HG02938 (cell line): ENCODE data around the gene SNX9.
"Not testable (repeated sequence)": the region's sequence is repeated elsewhere in the genome, so short reads cannot be mapped to it uniquely, and the experiment has no call there.

ENCODE experiments used
- ATAC-seq: cut with Tn5 transposase; IDR thresholded peaks from one replicate; pipeline ENCODE4 v1.9.1; 2021; ENCODE audit warnings: mild to moderate bottlenecking, moderate library complexity; ENCODE audit not compliant: unreplicated experiment

The SNX9 gene

DNA sequence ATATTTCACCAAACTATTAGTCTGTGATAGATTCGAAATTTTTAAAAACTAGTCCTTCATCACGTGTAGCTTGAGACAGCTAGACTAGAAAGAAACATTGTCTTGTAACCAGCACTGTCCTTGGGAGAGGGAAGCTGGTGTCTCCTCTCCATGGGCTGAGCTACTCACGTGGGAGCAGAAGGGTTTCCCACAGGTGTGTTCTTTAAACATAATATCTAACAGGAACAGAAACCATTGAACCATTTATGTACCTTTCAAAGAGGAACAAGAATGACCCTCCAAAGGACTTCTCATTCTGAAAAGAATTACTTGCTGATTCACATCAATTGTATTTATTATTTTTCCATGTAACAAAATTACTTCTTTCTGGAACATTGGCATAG is 86.2 kb downstream of the SNX9 start:
- ATAC-seq = no peak

DNA sequence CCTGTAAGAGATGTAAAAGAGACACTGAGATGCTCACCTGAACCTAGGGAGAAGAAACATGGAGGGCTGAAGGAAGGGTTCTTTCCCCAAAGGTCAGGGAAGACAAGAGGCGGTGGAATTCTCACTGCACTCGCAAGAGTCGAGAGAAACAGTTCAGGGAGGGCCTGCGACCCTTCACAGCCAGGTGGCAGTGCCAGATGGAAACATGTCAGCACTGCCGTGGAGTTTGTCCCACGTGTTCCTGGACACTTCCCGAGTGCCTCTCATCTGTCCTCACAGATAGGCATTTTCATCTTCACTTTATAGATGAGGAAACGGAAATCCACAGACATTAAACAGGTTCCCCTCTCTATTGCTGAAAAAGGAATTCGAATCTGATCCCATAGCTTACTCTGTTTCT is 88.2 kb downstream of the SNX9 start:
- ATAC-seq = no peak

DNA sequence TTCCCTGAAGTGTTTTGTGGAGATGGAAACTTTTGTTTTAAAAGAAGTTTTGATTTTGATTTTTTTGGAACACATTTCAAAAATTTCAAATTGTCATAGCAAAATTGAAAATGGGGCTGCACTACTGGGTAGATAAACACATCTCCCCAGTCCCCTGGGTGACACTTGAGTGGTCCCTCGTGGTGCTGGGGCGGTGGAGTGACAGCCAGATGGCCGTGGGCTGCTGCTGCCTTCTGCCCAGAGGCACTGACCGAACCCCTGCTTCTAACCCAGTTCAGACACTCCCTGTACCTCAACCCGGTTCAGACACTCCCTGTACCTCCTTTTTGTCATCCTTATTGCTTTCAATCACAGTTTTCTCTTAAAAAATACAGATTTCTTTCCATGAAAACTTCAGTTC is 88.7 kb downstream of the SNX9 start:
- no peak for ATAC-seq

DNA sequence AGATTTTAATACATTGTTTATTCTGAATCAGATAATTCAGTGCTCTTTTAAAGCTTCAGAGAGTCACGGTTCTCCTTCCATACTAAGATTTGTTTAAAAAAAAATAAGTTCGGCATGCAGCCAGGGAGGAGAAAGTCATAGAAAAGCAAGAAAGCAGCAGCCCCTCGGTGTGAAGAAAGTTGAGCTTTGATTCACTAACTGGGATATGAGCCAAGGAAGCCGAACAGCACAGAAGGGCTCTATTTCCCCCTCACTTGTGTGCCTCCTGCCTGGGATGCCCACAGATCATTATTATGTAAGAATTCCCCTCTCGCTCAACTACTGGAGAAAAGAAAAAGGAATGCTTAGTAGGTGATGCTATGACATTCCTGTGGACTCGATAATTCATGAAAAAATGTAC is 89.3 kb downstream of the SNX9 start:
- no peak for ATAC-seq

DNA sequence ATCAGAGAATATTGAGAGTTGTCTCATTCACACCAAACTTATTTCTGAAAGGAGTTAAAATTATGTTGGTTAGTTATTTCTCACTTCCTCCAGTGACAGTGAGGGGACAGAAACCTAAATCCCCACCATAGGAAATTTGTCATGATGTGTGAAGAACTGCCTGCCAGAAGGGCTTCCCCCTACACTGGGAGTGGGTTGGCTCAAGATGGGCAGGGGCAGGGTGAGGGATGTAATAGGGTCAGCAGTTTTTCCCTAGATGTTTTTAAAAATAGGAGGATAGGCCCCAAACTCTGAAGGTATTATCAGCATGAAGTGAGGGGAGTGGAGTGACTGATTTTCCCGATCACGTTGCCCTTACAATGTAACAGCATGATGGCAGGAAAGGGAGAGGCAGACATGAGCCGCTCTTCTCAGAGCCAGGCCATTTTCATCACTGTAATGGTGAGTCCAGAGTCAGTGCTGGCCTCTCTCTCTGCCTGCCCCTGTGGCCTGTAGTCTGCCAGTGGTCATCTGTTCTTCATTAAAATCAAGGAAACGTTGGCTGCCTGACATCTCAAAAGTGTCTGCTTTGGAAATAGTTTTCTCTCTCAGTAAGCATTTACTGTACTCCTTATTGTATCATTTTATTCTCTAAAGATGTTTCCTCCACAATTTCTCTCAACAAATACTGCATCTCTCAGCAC is 98.8 kb downstream of the SNX9 start:
- no peak for ATAC-seq

DNA sequence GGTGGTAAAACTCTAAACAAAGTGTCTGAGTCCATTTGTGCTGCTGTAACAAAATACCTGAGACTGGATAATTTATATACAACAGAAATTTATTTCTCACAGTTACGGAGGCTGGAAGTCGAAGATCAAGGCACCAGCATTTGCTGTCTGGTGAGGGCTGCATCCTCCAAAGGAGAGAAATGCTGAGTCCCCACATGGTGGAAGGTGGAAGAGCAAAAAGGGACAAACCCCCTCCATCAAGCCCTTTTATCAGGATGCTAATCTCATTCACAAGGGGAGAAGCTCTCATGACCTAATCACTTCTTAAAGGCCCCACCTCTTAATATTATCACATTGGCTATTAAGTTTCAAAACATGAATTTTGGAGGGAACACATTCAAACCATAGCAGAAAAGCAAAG is 102.7 kb downstream of the SNX9 start:
- ATAC-seq = no peak

DNA sequence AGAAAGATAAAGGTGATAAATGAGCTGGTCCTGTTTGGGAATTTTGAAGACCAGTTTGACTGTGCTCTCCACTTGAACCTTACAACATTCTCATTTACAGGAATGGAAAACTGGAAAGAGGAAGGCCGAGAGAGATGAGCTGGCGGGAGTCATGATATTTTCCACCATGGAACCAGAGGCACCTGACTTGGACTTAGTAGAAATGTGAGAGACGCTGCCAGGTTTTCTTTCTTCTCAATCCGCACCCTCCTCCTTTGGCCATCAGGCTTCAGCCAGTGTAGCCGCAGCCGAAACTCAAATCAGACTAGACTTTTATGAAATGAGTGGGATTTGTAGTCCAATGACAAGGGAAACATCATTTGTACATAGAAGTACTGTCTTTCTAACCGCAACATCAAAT is 104.0 kb downstream of the SNX9 start:
- ATAC-seq = no peak

DNA sequence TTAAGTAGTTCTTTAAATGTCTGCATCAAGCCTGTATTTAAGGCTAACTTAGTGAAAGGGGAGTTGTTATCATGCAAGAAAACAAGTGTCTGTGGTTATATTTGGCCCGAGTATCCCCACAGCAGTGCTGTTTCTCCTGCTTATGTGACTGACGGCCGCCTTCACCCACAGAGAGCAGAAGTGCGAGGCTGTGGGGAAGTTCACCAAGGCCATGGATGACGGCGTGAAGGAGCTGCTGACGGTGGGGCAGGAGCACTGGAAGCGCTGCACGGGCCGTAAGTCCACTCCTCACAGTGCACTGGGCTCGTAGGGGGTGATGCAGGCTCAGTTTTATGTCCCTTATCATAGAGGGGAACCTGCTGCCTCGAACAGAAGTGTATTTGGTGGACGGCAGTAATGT is 105.4 kb downstream of the SNX9 start:
- no peak for ATAC-seq

DNA sequence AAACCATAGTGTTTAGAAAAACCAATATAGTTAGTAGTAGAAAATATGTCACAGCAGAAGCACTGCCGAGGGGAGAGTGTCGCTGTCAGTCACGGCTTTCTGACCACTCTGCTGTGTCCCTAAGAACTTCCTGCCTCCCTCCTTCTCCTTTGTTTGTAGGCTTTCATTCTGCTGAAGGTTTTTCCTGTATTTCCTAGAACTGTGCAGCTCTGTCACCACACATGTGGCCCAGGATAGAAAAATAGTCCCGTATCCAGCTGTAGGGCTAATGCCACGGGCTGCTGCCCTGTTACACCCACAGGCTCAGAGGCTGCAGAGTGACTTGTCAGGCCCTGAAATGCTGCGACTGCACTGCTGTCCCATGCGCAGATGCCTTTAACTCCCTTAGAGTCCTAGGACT is 106.0 kb downstream of the SNX9 start:
- ATAC-seq = no peak

DNA sequence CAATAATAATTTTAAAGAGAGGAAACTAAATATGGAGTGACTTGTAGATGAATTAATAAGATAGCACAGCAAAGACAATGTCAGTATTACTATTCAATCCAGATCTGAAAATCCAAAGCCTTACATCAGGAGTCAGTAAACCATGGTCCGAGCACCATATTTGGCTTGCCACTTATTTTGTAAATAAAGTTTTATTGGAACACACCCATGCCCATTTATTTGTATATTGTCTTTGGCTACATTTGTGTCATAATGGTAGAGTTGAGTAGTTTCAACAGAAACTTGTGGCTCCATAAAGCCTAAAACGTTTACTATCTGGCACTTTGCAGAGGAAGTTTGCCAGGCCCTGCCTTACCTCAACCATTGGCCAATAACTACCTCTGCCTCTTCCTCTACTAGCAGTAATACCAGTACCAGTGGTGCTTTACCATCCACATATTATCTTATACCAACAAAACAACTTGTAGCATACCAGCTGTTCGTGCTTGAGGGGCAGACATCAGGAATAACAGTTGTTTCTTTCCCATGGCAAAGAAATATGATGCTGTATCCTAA is 106.8 kb downstream of the SNX9 start:
- ATAC-seq = no peak

DNA sequence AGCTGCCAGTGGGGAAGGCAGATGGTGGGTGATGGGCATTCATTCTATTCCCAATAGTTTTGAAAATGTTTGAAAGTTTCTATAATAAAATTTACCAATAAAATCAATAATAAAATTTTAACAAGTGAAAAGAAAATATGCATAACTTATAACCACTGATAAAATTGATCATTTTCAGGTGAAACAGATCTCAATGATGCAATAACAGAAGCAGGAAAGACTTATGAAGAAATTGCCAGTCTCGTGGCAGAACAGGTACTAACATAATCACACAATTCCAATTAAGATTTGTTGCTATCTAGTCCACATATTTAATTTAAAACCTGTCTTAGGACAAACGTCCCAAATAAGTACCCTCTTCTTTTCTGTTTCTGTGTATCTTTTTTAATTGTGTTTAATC is 112.7 kb downstream of the SNX9 start:
- no peak for ATAC-seq

DNA sequence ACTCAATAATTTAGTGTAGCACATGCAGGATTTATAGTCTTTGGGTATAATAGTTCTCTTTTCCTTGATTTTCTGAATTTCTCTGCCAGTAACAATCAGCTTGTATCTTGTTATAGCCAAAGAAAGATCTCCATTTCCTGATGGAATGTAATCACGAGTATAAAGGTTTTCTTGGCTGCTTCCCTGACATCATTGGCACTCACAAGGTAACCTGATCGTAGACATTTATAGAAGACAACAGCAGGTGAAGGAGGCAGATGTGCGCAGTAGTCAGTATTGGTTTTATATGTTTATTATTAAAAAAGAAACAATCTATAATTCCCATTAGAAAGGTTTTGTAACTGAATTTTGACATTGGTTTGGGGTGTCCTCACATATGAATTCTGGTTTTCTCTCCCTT is 114.3 kb downstream of the SNX9 start:
- ATAC-seq = no peak

DNA sequence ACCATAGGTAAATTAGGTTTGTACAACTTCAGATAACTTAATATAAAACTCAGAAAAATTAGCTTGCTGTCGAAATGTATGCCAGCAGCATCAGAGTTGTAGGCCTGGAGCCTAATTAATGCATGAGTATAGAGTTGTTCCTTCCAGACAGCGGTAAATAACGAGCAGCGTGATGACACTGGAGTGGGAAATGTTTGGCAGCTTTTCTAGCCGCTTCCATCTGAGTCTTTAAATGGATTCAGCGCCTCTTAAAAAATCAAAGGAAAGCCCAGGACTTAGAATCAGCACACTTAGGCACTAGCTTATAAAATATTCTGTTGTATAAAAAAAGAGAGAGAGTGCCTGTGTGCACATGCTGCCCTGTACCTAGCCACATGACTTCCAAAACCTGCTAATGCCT is 114.9 kb downstream of the SNX9 start:
- no peak for ATAC-seq

DNA sequence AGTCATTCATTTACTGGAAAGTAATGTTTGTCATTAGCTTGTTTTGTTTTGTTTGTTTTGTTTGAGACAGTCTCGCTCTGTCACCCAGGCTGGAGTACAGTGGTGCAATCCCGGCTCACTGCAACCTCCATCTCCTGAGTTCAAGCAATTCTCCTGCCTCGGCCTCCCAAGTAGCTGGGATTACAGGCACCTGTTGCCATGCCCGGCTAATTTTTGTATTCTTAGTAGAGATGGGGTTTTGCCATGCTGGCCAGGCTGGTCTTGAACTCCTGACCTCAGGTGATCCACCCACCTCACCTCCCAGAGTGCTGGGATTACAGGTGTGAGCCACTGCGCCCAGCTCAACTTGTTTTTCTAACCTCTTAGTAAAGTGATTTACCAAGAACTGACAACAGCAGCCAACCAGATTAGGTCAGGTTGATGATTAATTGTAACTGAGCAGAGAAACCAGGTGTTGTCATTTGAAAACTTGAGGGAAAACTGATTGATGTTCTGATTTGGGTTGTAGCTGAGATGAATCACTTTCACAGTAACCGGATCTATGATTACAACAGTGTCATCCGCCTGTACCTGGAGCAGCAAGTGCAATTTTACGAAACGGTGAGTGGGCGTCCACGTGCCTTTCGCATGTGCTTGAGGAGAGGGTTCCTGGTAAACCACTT is 117.5 kb downstream of the SNX9 start:
- ATAC-seq = not testable (repeated sequence)

DNA sequence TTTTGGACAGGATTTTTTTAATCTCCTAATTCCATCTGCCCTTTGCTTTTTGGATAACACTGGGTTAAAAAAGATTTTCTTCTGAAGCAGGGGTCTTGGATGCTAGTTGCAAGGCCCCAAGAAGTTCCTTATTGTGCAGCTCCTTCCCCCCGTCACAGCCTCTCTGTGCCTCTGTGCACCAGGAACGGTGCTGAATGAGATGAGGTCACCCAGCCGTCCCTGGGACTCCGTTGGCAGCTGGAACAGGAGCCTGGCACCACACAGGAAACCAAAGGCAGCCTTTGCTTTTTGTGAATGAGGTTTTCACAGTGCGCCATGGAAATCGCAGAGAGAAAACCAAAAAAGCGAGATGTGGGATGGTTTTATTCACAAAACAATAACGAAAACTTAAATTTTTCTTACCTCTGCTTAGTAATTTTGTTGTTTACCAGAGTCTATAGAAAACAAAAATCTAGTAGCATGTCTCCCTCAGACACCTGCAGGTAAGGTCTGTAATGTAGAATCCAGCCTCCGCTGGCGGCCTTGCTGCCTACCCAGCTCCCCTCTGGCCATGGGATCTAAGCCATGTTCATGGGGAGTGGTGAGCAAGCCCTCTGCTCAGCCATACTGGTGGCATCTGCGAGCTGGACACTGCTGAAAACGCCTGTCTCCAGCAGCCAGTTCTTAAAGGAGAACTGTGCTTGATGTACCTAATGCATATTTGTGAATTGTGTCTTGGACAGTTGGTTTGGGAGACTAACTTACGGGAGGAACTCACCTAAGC is 118.2 kb downstream of the SNX9 start:
- no peak for ATAC-seq

DNA sequence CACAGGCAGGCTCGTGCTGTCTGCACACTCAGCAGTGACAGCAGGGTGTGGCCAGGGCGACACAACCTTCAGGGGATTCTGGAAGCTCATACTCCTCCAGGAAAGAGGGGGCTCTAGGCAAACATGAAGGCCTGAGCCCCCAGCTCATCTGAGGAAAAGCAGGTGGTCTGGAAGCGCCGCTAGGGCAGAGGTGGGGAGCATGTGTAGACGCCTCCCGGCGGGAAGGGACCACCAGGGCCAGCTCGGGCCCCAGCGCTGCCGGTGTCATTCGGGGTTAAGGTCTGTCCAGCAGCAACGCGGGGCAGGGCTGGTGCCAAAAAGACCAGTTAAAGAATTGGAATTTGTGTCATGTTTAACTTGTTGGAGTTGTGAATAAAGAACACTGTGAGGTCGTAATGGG is 119.3 kb downstream of the SNX9 start:
- ATAC-seq = no peak

DNA sequence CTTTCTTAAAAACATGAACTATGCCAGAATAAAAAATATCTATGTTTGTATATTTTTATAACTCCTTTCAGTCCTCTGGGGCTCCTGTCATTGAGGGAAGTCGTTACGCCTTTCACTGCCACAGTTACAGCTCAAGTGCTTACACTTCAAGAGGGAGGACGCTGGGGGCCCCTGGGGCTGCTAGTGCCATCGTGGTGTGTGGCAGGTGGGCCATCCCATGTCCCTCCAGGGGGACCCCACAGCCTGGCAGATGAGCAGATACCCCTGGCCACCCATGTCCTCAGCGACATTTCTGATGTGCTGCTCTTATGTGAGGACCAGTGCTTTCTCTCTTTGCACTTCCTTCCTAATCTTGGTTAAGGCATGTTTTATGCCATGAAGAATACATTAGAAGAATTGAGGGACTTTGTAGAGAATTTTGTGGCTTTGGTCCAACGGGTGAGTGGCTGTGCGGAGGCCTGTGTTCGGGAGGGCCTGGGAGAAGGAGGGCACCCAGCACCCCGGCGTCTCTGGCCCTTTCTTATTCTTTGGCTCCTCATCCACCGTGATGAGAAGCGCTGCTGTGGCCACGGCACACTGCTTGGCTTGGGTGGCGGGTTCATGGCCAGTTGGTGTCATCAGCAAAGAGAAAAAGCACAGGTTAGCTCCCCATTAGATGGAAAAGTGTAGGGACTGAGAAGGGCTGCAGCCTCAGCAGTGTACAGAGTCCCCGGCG is 120.4 kb downstream of the SNX9 start:
- ATAC-seq = no peak

DNA sequence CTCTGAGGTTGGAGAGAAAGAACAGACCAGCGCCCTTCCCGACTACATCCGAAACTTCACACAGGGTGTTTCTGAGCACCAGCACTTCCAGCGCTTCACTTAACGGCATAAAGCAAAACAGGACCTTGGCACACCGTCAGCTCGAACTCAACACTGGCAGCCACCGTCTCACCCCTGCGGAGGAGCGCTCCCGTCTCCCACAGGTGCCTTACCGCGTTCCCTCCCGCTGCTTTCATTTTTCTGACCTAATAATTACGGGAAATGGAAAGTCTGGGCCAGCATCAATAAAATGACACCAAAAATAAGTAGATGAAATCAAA is 120.9 kb downstream of the SNX9 start:
- no peak for ATAC-seq

DNA sequence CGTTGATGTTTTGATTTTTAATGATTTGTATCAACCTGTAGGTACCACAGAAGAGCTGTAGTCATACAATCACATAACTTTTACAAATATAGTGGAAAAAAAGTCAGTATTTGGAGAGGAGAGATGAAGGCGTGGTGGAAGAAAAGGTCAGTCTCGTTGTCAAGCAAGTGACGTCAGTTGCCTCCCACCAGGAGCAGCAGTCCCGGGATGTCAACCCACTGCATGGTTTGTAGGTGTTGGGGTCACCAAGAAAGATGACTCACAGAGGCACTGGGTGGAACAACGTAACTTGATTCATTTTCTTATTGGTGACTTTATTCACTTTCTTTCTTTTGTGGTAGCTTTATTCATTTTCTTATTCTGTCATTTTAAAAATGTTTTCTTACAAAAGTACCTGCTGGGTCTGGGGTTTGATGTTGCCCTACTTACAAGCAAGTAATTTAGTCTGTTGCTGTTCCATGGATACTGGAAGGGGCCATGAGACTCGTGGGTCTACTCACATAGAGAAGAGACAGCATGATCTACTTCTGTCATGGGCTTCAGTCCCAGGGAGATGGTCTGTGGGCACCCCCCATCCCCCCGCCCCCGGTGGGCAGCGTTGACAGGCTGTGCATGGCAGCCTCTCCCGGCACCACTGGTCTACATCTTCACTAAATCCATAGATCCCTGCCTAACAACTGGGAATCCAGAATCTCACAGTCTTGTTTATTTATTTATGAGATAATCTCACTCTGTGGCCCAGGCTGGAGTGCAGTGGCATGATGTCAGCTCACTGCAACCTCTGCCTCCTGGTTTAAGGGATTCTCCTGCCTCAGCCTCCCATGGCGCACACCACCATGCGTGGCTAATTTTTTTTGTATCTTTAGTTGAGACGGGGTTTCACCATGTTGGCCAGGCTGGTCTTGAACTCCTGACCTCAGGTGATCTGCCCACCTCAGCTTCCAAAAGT is 122.2 kb downstream of the SNX9 start:
- no peak for ATAC-seq

DNA sequence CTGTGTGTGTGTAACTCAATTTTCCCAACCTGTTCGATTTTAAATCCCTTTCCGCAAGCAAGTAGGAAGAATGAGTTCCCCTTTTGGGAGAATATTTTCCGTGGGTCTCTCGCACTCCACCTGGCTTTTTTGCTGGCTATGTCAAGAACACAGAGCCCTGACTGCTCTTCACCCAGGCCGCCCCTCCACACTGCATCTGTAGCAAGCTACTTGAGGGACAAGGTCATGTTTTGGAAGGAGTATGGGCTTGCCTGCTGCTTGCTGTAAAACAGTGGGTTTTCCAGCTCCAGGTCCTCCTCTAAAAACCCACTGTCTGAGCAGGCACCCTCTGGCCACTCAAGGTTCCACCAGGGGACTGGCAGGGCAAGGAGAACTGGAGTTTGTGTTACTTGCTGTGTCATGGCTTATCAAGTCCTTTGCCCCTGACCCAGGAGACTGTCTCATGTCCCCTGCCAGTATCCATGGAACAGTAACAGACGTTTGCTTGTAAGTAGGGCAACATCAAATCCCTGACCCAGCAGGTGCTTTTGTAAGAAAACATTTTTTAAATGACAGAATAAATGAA is 123.1 kb downstream of the SNX9 start:
- ATAC-seq = no peak
